ENCODE data around the gene TTLL8.

TTLL8 gene

GRCh38 chr22:50072714-50073538, 14.8 kb upstream of the TTLL8 start:
- Histone ChIP-seq H3K36me3 (ENCODE audit: control insufficient read depth, insufficient read depth, low read length) (no peaks in the 10 kb centered on the region), H3K27ac (ENCODE audit: low read depth, low read length, severe bottlenecking) (no peak overlapping the region), H3K4me3 (ENCODE audit: extremely low read depth, insufficient read depth, low read length, poor library complexity, severe bottlenecking) (no peak overlapping the region), H3K4me1 (ENCODE audit: control insufficient read depth, insufficient read depth, low read length, poor library complexity, severe bottlenecking) (no peaks in the 10 kb centered on the region), H3K9me3 (ENCODE audit: control insufficient read depth, low read length) (no peaks in the 10 kb centered on the region)
- 87 to 94% methylated on average over 27 to 28 of the region's 28 CpGs for WGBS, 2 experiments (ENCODE audit: insufficient coverage in 2 of 2)

- no peaks in the 10 kb centered on the region for H3K36me3 ChIP-seq (ENCODE audit: control insufficient read depth, insufficient read depth, low read length)
- H3K4me3 ChIP-seq (ENCODE audit: extremely low read depth, insufficient read depth, low read length, poor library complexity, severe bottlenecking) = no peak overlapping the region
- no peaks in the 10 kb centered on the region for H3K4me1 ChIP-seq (ENCODE audit: control insufficient read depth, insufficient read depth, low read length, poor library complexity, severe bottlenecking)
- H3K27ac ChIP-seq (ENCODE audit: low read depth, low read length, severe bottlenecking) = no peak overlapping the region
- 82 to 97% methylated on average over 4 to 5 of the region's 9 CpGs for WGBS, 2 experiments (ENCODE audit: insufficient coverage in 2 of 2)
- no peaks in the 10 kb centered on the region for H3K9me3 ChIP-seq (ENCODE audit: control insufficient read depth, low read length)
Observed at GRCh38 chr22:50072167-50072555, 14.1 kb upstream of the TTLL8 start.

GRCh38 chr22:50071432-50072166, 13.5 kb upstream of the TTLL8 start:
- Histone ChIP-seq H3K36me3 (ENCODE audit: control insufficient read depth, insufficient read depth, low read length) (no peaks in the 10 kb centered on the region), H3K4me1 (ENCODE audit: control insufficient read depth, insufficient read depth, low read length, poor library complexity, severe bottlenecking) (no peaks in the 10 kb centered on the region), H3K9me3 (ENCODE audit: control insufficient read depth, low read length) (no peaks in the 10 kb centered on the region), H3K27ac (ENCODE audit: low read depth, low read length, severe bottlenecking) (no peak overlapping the region), H3K4me3 (ENCODE audit: extremely low read depth, insufficient read depth, low read length, poor library complexity, severe bottlenecking) (no peak overlapping the region)
- WGBS, 2 experiments (ENCODE audit: insufficient coverage in 2 of 2) = 85 to 92% methylated on average over 11 to 13 of the region's 14 CpGs

- no peaks in the 10 kb centered on the region for H3K4me1 ChIP-seq (ENCODE audit: control insufficient read depth, insufficient read depth, low read length, poor library complexity, severe bottlenecking)
- H3K27ac ChIP-seq (ENCODE audit: low read depth, low read length, severe bottlenecking) = no peak overlapping the region
- WGBS, 2 experiments (ENCODE audit: insufficient coverage in 2 of 2) = 78 to 86% methylated on average over 5 of the region's 8 CpGs
- H3K9me3 ChIP-seq (ENCODE audit: control insufficient read depth, low read length) = no peaks in the 10 kb centered on the region
- no peak overlapping the region for H3K4me3 ChIP-seq (ENCODE audit: extremely low read depth, insufficient read depth, low read length, poor library complexity, severe bottlenecking)
- H3K36me3 ChIP-seq (ENCODE audit: control insufficient read depth, insufficient read depth, low read length) = no peaks in the 10 kb centered on the region
Observed at GRCh38 chr22:50070366-50070765, 12.3 kb upstream of the TTLL8 start.

GRCh38 chr22:50068096-50068495, 10.0 kb upstream of the TTLL8 start:
- WGBS, 2 experiments (ENCODE audit: insufficient coverage in 2 of 2) = 88 to 90% methylated on average over 7 to 11 of the region's 11 CpGs
- no peak overlapping the region for H3K4me3 ChIP-seq (ENCODE audit: extremely low read depth, insufficient read depth, low read length, poor library complexity, severe bottlenecking)

GRCh38 chr22:50067244-50067643, 9.1 kb upstream of the TTLL8 start:
- no peaks in the 10 kb centered on the region for H3K36me3 ChIP-seq (ENCODE audit: control insufficient read depth, insufficient read depth, low read length)
- no peak overlapping the region for H3K27ac ChIP-seq (ENCODE audit: low read depth, low read length, severe bottlenecking)

More at GRCh38 chr22:50068096-50068495, 10.0 kb upstream of the TTLL8 start:
- H3K4me1 ChIP-seq (ENCODE audit: control insufficient read depth, insufficient read depth, low read length, poor library complexity, severe bottlenecking) = no peaks in the 10 kb centered on the region
- no peaks in the 10 kb centered on the region for H3K9me3 ChIP-seq (ENCODE audit: control insufficient read depth, low read length)
- H3K27ac ChIP-seq (ENCODE audit: low read depth, low read length, severe bottlenecking) = no peak overlapping the region
- H3K36me3 ChIP-seq (ENCODE audit: control insufficient read depth, insufficient read depth, low read length) = no peaks in the 10 kb centered on the region

GRCh38 chr22:50064453-50064852, 6.4 kb upstream of the TTLL8 start:
- no peak overlapping the region for H3K4me3 ChIP-seq (ENCODE audit: extremely low read depth, insufficient read depth, low read length, poor library complexity, severe bottlenecking)
- no peak overlapping the region for H3K27ac ChIP-seq (ENCODE audit: low read depth, low read length, severe bottlenecking)
- no peaks in the 10 kb centered on the region for H3K9me3 ChIP-seq (ENCODE audit: control insufficient read depth, low read length)
- no peaks in the 10 kb centered on the region for H3K36me3 ChIP-seq (ENCODE audit: control insufficient read depth, insufficient read depth, low read length)
- 81 to 86% methylated on average over 14 to 15 of the region's 18 CpGs for WGBS, 2 experiments (ENCODE audit: insufficient coverage in 2 of 2)
- H3K4me1 ChIP-seq (ENCODE audit: control insufficient read depth, insufficient read depth, low read length, poor library complexity, severe bottlenecking) = no peaks in the 10 kb centered on the region

More at GRCh38 chr22:50067244-50067643, 9.1 kb upstream of the TTLL8 start:
- Histone ChIP-seq H3K4me3 (ENCODE audit: extremely low read depth, insufficient read depth, low read length, poor library complexity, severe bottlenecking) (no peak overlapping the region), H3K9me3 (ENCODE audit: control insufficient read depth, low read length) (no peaks in the 10 kb centered on the region), H3K4me1 (ENCODE audit: control insufficient read depth, insufficient read depth, low read length, poor library complexity, severe bottlenecking) (no peaks in the 10 kb centered on the region)
- 83 to 92% methylated on average over 1 to 2 of the region's 8 CpGs for WGBS, 2 experiments (ENCODE audit: insufficient coverage in 2 of 2)

- WGBS, 2 experiments (ENCODE audit: insufficient coverage in 2 of 2) = 91% methylated on average over 11 to 22 of the region's 23 CpGs
- Histone ChIP-seq H3K27ac (ENCODE audit: low read depth, low read length, severe bottlenecking) (no peak overlapping the region), H3K9me3 (ENCODE audit: control insufficient read depth, low read length) (no peaks in the 10 kb centered on the region), H3K36me3 (ENCODE audit: control insufficient read depth, insufficient read depth, low read length) (no peaks in the 10 kb centered on the region), H3K4me3 (ENCODE audit: extremely low read depth, insufficient read depth, low read length, poor library complexity, severe bottlenecking) (no peak overlapping the region), H3K4me1 (ENCODE audit: control insufficient read depth, insufficient read depth, low read length, poor library complexity, severe bottlenecking) (peaks cover 3% of the 10 kb centered on the region)
Observed at GRCh38 chr22:50063589-50064393, 5.7 kb upstream of the TTLL8 start.

GRCh38 chr22:50062509-50063135, 4.5 kb upstream of the TTLL8 start:
- WGBS, 2 experiments (ENCODE audit: insufficient coverage in 2 of 2) = 93 to 95% methylated on average over 19 of the region's 19 CpGs
- Histone ChIP-seq H3K36me3 (ENCODE audit: control insufficient read depth, insufficient read depth, low read length) (no peaks in the 10 kb centered on the region), H3K4me1 (ENCODE audit: control insufficient read depth, insufficient read depth, low read length, poor library complexity, severe bottlenecking) (peaks cover 6% of the 10 kb centered on the region), H3K9me3 (ENCODE audit: control insufficient read depth, low read length) (no peaks in the 10 kb centered on the region), H3K4me3 (ENCODE audit: extremely low read depth, insufficient read depth, low read length, poor library complexity, severe bottlenecking) (no peak overlapping the region), H3K27ac (ENCODE audit: low read depth, low read length, severe bottlenecking) (no peak overlapping the region)

GRCh38 chr22:50061824-50062355, 3.8 kb upstream of the TTLL8 start:
- WGBS, 2 experiments (ENCODE audit: insufficient coverage in 2 of 2) = 88 to 91% methylated on average over 9 to 14 of the region's 17 CpGs
- Histone ChIP-seq H3K9me3 (ENCODE audit: control insufficient read depth, low read length) (no peaks in the 10 kb centered on the region), H3K4me1 (ENCODE audit: control insufficient read depth, insufficient read depth, low read length, poor library complexity, severe bottlenecking) (peaks cover 6% of the 10 kb centered on the region), H3K27ac (ENCODE audit: low read depth, low read length, severe bottlenecking) (no peak overlapping the region), H3K36me3 (ENCODE audit: control insufficient read depth, insufficient read depth, low read length) (no peaks in the 10 kb centered on the region), H3K4me3 (ENCODE audit: extremely low read depth, insufficient read depth, low read length, poor library complexity, severe bottlenecking) (no peak overlapping the region)

Measured in mesodermal cell (in vitro differentiated cells).